Smooth muscle cell (in vitro differentiated cells): ENCODE results near the gene HOOK2. TPM values are rescaled to one million over a fixed set of nuclear protein-coding genes. Genes with fewer than 3 reads are reported as not detected.
A peak's percentile ranks its signal among the peaks of the same experiment; 100 is the strongest.

Experiments
- DNase-seq: peaks from one replicate; lab custom pipeline; 2025; ENCODE audit not compliant: unreplicated experiment; lab: John Stamatoyannopoulos, UW
- H2AFZ ChIP-seq: fragments of 200-600 bp; sonication (generic); 2 replicates; pipeline ENCODE4 v1.6.0; 2016; ENCODE audit warnings: antibody characterized with exemption, low read depth, mild to moderate bottlenecking
- H3F3A ChIP-seq: fragments of 200-600 bp; sonication (generic); 2 replicates; pipeline ENCODE4 v1.6.0; 2017; ENCODE audit warnings: antibody characterized with exemption, low read depth
- H3K27ac ChIP-seq: fragments of 200-600 bp; sonication (generic); 2 replicates; pipeline ENCODE4 v1.5.1; 2016; ENCODE audit warnings: low read depth, mild to moderate bottlenecking
- H3K27me3 ChIP-seq: fragments of 200-600 bp; sonication (generic); 2 replicates; pipeline ENCODE4 v1.6.1; 2016; ENCODE audit warnings: low read depth, mild to moderate bottlenecking
- H3K36me3 ChIP-seq: fragments of 200-600 bp; sonication (generic); 2 replicates; pipeline ENCODE4 v1.5.1; 2016; ENCODE audit warnings: low read depth
- H3K4me1 ChIP-seq: fragments of 200-600 bp; sonication (generic); 2 replicates; pipeline ENCODE4 v1.5.1; 2016; ENCODE audit warnings: low read depth
- H3K4me2 ChIP-seq: fragments of 200-600 bp; sonication (generic); 2 replicates; pipeline ENCODE4 v1.6.0; 2016; ENCODE audit warnings: mild to moderate bottlenecking
- H3K4me3 ChIP-seq: fragments of 200-600 bp; sonication (generic); 2 replicates; pipeline ENCODE4 v1.5.1; 2016; ENCODE audit warnings: mild to moderate bottlenecking
- H3K79me2 ChIP-seq: fragments of 200-600 bp; sonication (generic); 2 replicates; pipeline ENCODE4 v1.6.0; 2016; ENCODE audit warnings: low read depth, mild to moderate bottlenecking
- H3K9ac ChIP-seq: fragments of 200-600 bp; sonication (generic); 2 replicates; pipeline ENCODE4 v1.6.0; 2016; ENCODE audit warnings: low read depth
- H3K9me3 ChIP-seq: fragments of 200-600 bp; sonication (generic); replicated peaks from 2 replicates; pipeline ENCODE4 v1.5.1; 2016; ENCODE audit warnings: low read depth
- H4K20me1 ChIP-seq: fragments of 200-600 bp; sonication (generic); 2 replicates; pipeline ENCODE4 v1.6.0; 2016; ENCODE audit warnings: low read depth
- CTCF ChIP-seq: fragments of 200-600 bp; sonication (generic); IDR thresholded peaks from 2 replicates; pipeline ENCODE4 v1.5.1; 2017; ENCODE audit warnings: borderline replicate concordance, mild to moderate bottlenecking, antibody characterized with exemption; ENCODE audit not compliant: insufficient read depth, poor library complexity, severe bottlenecking
- WGBS: methylation state at CpG from one replicate; pipeline ENCODE4 v1.1.7; 2016; ENCODE audit warnings: low lambda C conversion rate; 5-methylcytosine and 5-hydroxymethylcytosine counted together
- polyA plus RNA-seq: library from polyadenylated mRNA; unstranded; fragments of >200 nt; fragmentation: Nextera tagmentation; extraction: Ambion mirVana; gene quantifications from 2 replicates; pipeline ENCODE4 v1.2.1, GENCODE V29; 2016
- total RNA-seq: library from RNA; depleted of rRNA; stranded (reverse); fragments of >200 nt; gene quantifications from 2 replicates; pipeline ENCODE4 v1.2.3, GENCODE V29; 2014

Gene HOOK2
- total and polyA plus RNA-seq, 2 experiments from 2014 or later, result 14.6 to 20.5 TPM

- H3K36me3 ChIP-seq, result no peaks in the 10 kb centered on the region
- no peaks in the 10 kb centered on the region for H3K27me3 ChIP-seq
Observed at GRCh38 chr19:12815088-12815487, 39.7 kb upstream of the HOOK2 start.

GRCh38 chr19:12806242-12807081, 31.1 kb upstream of the HOOK2 start, which contains the start of gene RNASEH2A:
Gene RNASEH2A, plus strand, starts transcription at chr19:12806584. Its CDS starts 90 bp downstream, at chr19:12806674.
- Histone ChIP-seq H2AFZ (peak within 1 kb of the TSS; percentile 99), H3K36me3 (no peaks in the 10 kb centered on the region), H3K4me3 (peak within 1 kb of the TSS; percentile 66), H3K27ac (no peak within 1 kb of the TSS), H4K20me1 (no peaks in the 10 kb centered on the region), H3K9me3 (no peaks in the 10 kb centered on the region), H3K4me2 (peak within 1 kb of the TSS; percentile 93), H3K9ac (peak within 1 kb of the TSS; percentile 36), H3F3A (no peaks in the 10 kb centered on the region), H3K27me3 (no peaks in the 10 kb centered on the region), H3K4me1 (peaks cover 9% of the 10 kb centered on the region), H3K79me2 (no peaks in the 10 kb centered on the region)
- TF ChIP-seq CTCF, result no peak
- WGBS, result 9% methylated on average over 60 of the region's 66 CpGs
- no peak for DNase-seq

More at GRCh38 chr19:12815088-12815487, 39.7 kb upstream of the HOOK2 start:
- no peak for TF ChIP-seq CTCF
- Histone ChIP-seq H2AFZ (no peak overlapping the region), H4K20me1 (no peaks in the 10 kb centered on the region), H3K9me3 (no peaks in the 10 kb centered on the region), H3K4me3 (no peak overlapping the region), H3K79me2 (no peaks in the 10 kb centered on the region), H3K4me2 (no peak overlapping the region), H3F3A (no peaks in the 10 kb centered on the region), H3K4me1 (no peaks in the 10 kb centered on the region), H3K9ac (no peak overlapping the region), H3K27ac (no peak overlapping the region)
- WGBS, result over 99% methylated on average over 7 of the region's 7 CpGs
- DNase-seq, result no peak

GRCh38 chr19:12804051-12804450, 28.7 kb upstream of the HOOK2 start:
- Histone ChIP-seq H3K4me3 (no peak overlapping the region), H3K79me2 (peaks cover 5% of the 10 kb centered on the region), H4K20me1 (peaks cover 6% of the 10 kb centered on the region), H2AFZ (no peak overlapping the region), H3K9me3 (no peaks in the 10 kb centered on the region), H3K36me3 (no peaks in the 10 kb centered on the region), H3K9ac (no peak overlapping the region), H3K27me3 (no peaks in the 10 kb centered on the region), H3K4me1 (peaks cover 14% of the 10 kb centered on the region), H3F3A (no peaks in the 10 kb centered on the region), H3K4me2 (no peak overlapping the region), H3K27ac (no peak overlapping the region)
- no peak for TF ChIP-seq CTCF
- WGBS, result 95% methylated on average over 26 of the region's 26 CpGs
- no peak for DNase-seq
